IMR-90 (cell line): ENCODE data around the gene MB. TPM values are rescaled to one million over a fixed set of nuclear protein-coding genes. Genes with fewer than 3 reads are reported as not detected.

Experiments used
- ATAC-seq: fragments of 200-7000 bp; cut with Tn5 transposase; 2 replicates; pipeline ENCODE4 v1.9.1; 2020; ENCODE audit warnings: low read depth, mild to moderate bottlenecking, moderate library complexity
- BruUV-seq: library from RNA; stranded (reverse); fragments of 400-500 nt; replicated peaks from 2 replicates; lab custom pipeline; 2021; lab: Mats Ljungman, UMichigan
- CTCF ChIA-PET: fragments of 300-600 bp; formaldehyde crosslinking; extraction: SDS; loops from one replicate; lab custom pipeline; 2021; ENCODE audit warnings: antibody characterized with exemption; lab: Yijun Ruan, JAX
- POLR2A ChIA-PET: fragments of 300-600 bp; sonication (Branson Sonifier 250); formaldehyde crosslinking; loops from one replicate; lab custom pipeline; 2022; ENCODE audit warnings: antibody characterized with exemption; ENCODE audit not compliant: unreplicated experiment; lab: Charles Lee
- DNase-seq: peaks from one replicate; pipeline ENCODE4 v3.0.0; 2013
- H2AFZ ChIP-seq: replicated peaks from 2 replicates; pipeline ENCODE3; 2013; ENCODE audit warnings: low read length, mild to moderate bottlenecking; ENCODE audit not compliant: poor library complexity
- H2AK5ac ChIP-seq: 2 replicates; pipeline ENCODE4 v1.6.1; 2013; ENCODE audit warnings: low read depth, low read length, inconsistent platforms
- H2AK9ac ChIP-seq: replicated peaks from 2 replicates; pipeline ENCODE3; 2013; ENCODE audit warnings: mild to moderate bottlenecking, low read depth, low read length, moderate library complexity; ENCODE audit not compliant: poor library complexity
- H2BK120ac ChIP-seq: 2 replicates; pipeline ENCODE4 v1.6.1; 2013; ENCODE audit warnings: low read depth, low read length, inconsistent platforms
- H2BK15ac ChIP-seq: 3 replicates; pipeline ENCODE4 v1.6.1; 2013; ENCODE audit warnings: low read depth, low read length, inconsistent platforms
- H2BK20ac ChIP-seq: 2 replicates; pipeline ENCODE4 v1.6.1; 2013; ENCODE audit warnings: low read depth, mild to moderate bottlenecking, inconsistent platforms, low read length, moderate library complexity
- H2BK5ac ChIP-seq: 2 replicates; pipeline ENCODE4 v1.6.1; 2013; ENCODE audit warnings: mild to moderate bottlenecking, low read depth, low read length, inconsistent platforms; ENCODE audit not compliant: poor library complexity, severe bottlenecking
- H3K14ac ChIP-seq: replicated peaks from 2 replicates; pipeline ENCODE4 v1.6.1; 2013; ENCODE audit warnings: low read depth, low read length, inconsistent platforms
- H3K18ac ChIP-seq: 2 replicates; pipeline ENCODE4 v1.6.1; 2013; ENCODE audit warnings: low read depth, low read length, control low read depth
- H3K23ac ChIP-seq: 2 replicates; pipeline ENCODE4 v1.6.1; 2013; ENCODE audit warnings: low read depth, low read length, inconsistent platforms
- H3K27ac ChIP-seq: 2 replicates; pipeline ENCODE4 v1.5.1; 2013; ENCODE audit warnings: mild to moderate bottlenecking, control low read depth, low read length; ENCODE audit not compliant: insufficient read depth
- H3K27me3 ChIP-seq: 2 replicates; pipeline ENCODE4 v1.6.1; 2013; ENCODE audit warnings: low read length; ENCODE audit not compliant: control insufficient read depth, insufficient read depth
- H3K36me3 ChIP-seq: 2 replicates; pipeline ENCODE4 v1.6.1; 2013; ENCODE audit warnings: low read length, mixed read lengths; ENCODE audit not compliant: control insufficient read depth, insufficient read depth
- H3K4ac ChIP-seq: 2 replicates; pipeline ENCODE4 v1.6.1; 2013; ENCODE audit warnings: low read depth, low read length, inconsistent platforms
- H3K4me1 ChIP-seq: 2 replicates; pipeline ENCODE4 v1.6.1; 2013; ENCODE audit warnings: low read length, mixed read lengths; ENCODE audit not compliant: control insufficient read depth, insufficient read depth
- H3K4me2 ChIP-seq: 2 replicates; pipeline ENCODE4 v1.6.1; 2013; ENCODE audit warnings: low read depth, mild to moderate bottlenecking, control low read depth, low read length, moderate library complexity
- H3K4me3 ChIP-seq: 2 replicates; pipeline ENCODE4 v1.5.1; 2013; ENCODE audit warnings: low read depth, mild to moderate bottlenecking, control low read depth, low read length, moderate library complexity; ENCODE audit not compliant: insufficient read depth
- H3K56ac ChIP-seq: 2 replicates; pipeline ENCODE4 v1.6.1; 2013; ENCODE audit warnings: low read length, inconsistent platforms; ENCODE audit not compliant: insufficient read depth; ENCODE audit errors: extremely low read depth
- H3K79me1 ChIP-seq, 2 experiments: 2 replicates each; pipeline ENCODE4 v1.6.1; 2013; ENCODE audit warnings: low read length in 2 of 2, inconsistent platforms in 1 of 2, low read depth in 1 of 2
- H3K9ac ChIP-seq: 2 replicates; pipeline ENCODE4 v1.6.1; 2013; ENCODE audit warnings: low read depth, low read length, control low read depth
- H3K9me1 ChIP-seq: 2 replicates; pipeline ENCODE4 v1.6.1; 2013; ENCODE audit warnings: low read length, inconsistent platforms; ENCODE audit not compliant: insufficient read depth
- H3K9me3 ChIP-seq: 2 replicates; pipeline ENCODE4 v1.6.1; 2013; ENCODE audit warnings: low read length; ENCODE audit not compliant: control insufficient read depth, insufficient read depth
- H4K20me1 ChIP-seq: 2 replicates; pipeline ENCODE4 v1.6.1; 2013; ENCODE audit warnings: low read length, inconsistent platforms; ENCODE audit not compliant: insufficient read depth
- H4K5ac ChIP-seq: 2 replicates; pipeline ENCODE4 v1.6.1; 2013; ENCODE audit warnings: mild to moderate bottlenecking, low read depth, low read length, control low read depth
- H4K8ac ChIP-seq, 2 experiments: 2 replicates each; pipeline ENCODE4 v1.6.1; 2013; ENCODE audit warnings: low read depth in 2 of 2, low read length in 2 of 2, control low read depth in 1 of 2, inconsistent platforms in 1 of 2
- H4K91ac ChIP-seq: 2 replicates; pipeline ENCODE4 v1.6.1; 2013; ENCODE audit warnings: low read depth, low read length, inconsistent platforms; ENCODE audit not compliant: insufficient read depth
- BHLHE40 ChIP-seq: fragments of 150-350 bp; IDR thresholded peaks from 2 replicates; pipeline ENCODE4 v1.6.1; 2016; ENCODE audit warnings: mild to moderate bottlenecking, low read depth, low read length
- CEBPB ChIP-seq: IDR thresholded peaks from 2 replicates; pipeline ENCODE4 v1.6.1; 2012; ENCODE audit warnings: low read depth, low read length, improper control_type of control experiment
- CHD1 ChIP-seq: IDR thresholded peaks from 2 replicates; pipeline ENCODE4 v1.6.1; 2012; ENCODE audit warnings: low read depth, low read length, improper control_type of control experiment
- CTCF ChIP-seq: conservative IDR thresholded peaks from 2 replicates; pipeline ENCODE4 v1.5.1; 2012; ENCODE audit warnings: mild to moderate bottlenecking, low read depth, low read length, improper control_type of control experiment
- ELK1 ChIP-seq: fragments of 150-350 bp; IDR thresholded peaks from 2 replicates; pipeline ENCODE4 v1.6.1; 2016; ENCODE audit warnings: low read depth, mild to moderate bottlenecking, low read length, moderate library complexity, borderline replicate concordance
- FOS ChIP-seq: fragments of 150-350 bp; IDR thresholded peaks from 2 replicates; pipeline ENCODE4 v1.6.1; 2016; ENCODE audit warnings: low read depth, low read length
- MAFK ChIP-seq: IDR thresholded peaks from 2 replicates; pipeline ENCODE4 v1.6.1; 2012; ENCODE audit warnings: low read depth, low read length, improper control_type of control experiment
- MAZ ChIP-seq: IDR thresholded peaks from 2 replicates; pipeline ENCODE4 v1.6.1; 2012; ENCODE audit warnings: low read depth, mild to moderate bottlenecking, low read length, improper control_type of control experiment, moderate library complexity, borderline replicate concordance
- MXI1 ChIP-seq: IDR thresholded peaks from 2 replicates; pipeline ENCODE4 v1.6.1; 2012; ENCODE audit warnings: low read depth, mild to moderate bottlenecking, low read length, moderate library complexity, borderline replicate concordance
- POLR2A ChIP-seq: IDR thresholded peaks from 2 replicates; pipeline ENCODE4 v1.6.1; 2012; ENCODE audit warnings: mild to moderate bottlenecking, low read depth, low read length
- RAD21 ChIP-seq: IDR thresholded peaks from 2 replicates; pipeline ENCODE4 v1.6.1; 2012; ENCODE audit warnings: low read length, improper control_type of control experiment
- RCOR1 ChIP-seq: IDR thresholded peaks from 2 replicates; pipeline ENCODE4 v1.6.1; 2012; ENCODE audit warnings: mild to moderate bottlenecking, low read length, improper control_type of control experiment; ENCODE audit not compliant: insufficient replicate concordance
- RFX5 ChIP-seq: IDR thresholded peaks from 2 replicates; pipeline ENCODE4 v1.8.0; 2012; ENCODE audit warnings: low read depth, mild to moderate bottlenecking, low read length, moderate library complexity
- SMC3 ChIP-seq: fragments of 150-350 bp; IDR thresholded peaks from 2 replicates; pipeline ENCODE4 v1.6.1; 2016; ENCODE audit warnings: low read depth, mild to moderate bottlenecking, antibody characterized with exemption, low read length, moderate library complexity
- USF2 ChIP-seq: fragments of 150-350 bp; IDR thresholded peaks from 2 replicates; pipeline ENCODE4 v1.6.1; 2017; ENCODE audit warnings: mild to moderate bottlenecking, antibody characterized with exemption, low read length, low read depth
- WGBS, 2 experiments: methylation state at CpG; one replicate each; pipeline versions ENCODE4 v1.1.5 to v1.1.7; 2013; ENCODE audit warnings: missing lambda C conversion rate in 2 of 2; ENCODE audit not compliant: insufficient read length in 1 of 2; ENCODE audit errors: extremely low coverage in 2 of 2; 5-methylcytosine and 5-hydroxymethylcytosine counted together
- dilution Hi-C: fragments of 300-500 bp; cut with HindIII; formaldehyde crosslinking; loops from one replicate; pipeline ENCODE4 v1.14.3; 2018; ENCODE audit warnings: low sequenced_read_pairs; ENCODE audit not compliant: unreplicated experiment
- in situ Hi-C: fragments of 300-500 bp; cut with MboI; formaldehyde crosslinking; loops from 3 replicates; pipeline ENCODE4 v1.14.3; 2019; ENCODE audit warnings: low sequenced_read_pairs, inconsistent platforms, mixed read lengths
- intact Hi-C: fragments of 100-400 bp; cut with micrococcal nuclease; formaldehyde crosslinking; loops from 2 replicates; pipeline ENCODE4 v1.10.0; 2022
- polyA plus RNA-seq, 3 experiments: library from polyadenylated mRNA; depleted of rRNA; stranded (reverse); fragments of >200 nt; gene quantifications; 2 replicates each; pipeline ENCODE4 v1.2.3, GENCODE V29; 2012; ENCODE audit warnings: low replicate concordance in 1 of 3
- total RNA-seq: library from RNA; depleted of rRNA; stranded (reverse); fragments of >200 nt; gene quantifications from 2 replicates; pipeline ENCODE4 v1.2.3, GENCODE V29; 2012

MB gene
- total and polyA plus RNA-seq, 2 of the 4 experiments (the other 2 are of a cell fraction): not detected

GRCh38 chr22:35570686-35571194 is 46.4 kb downstream of the MB start:
- WGBS, 2 experiments: 94% methylated on average over 8 of the region's 14 CpGs; no CpG with 5 or more reads in 1 of the 2 experiments
- no TSS peak for BruUV-seq
- CTCF ChIA-PET: interaction anchor here (0.7 kb wide), 1 partner anchor 136 kb away, joined by 3 read pairs; no protein-coding TSS in a partner anchor

More at GRCh38 chr22:35570686-35571194, 46.4 kb downstream of the MB start:
- H3K4me1 ChIP-seq: peaks cover 15% of the 10 kb centered on the region
- H2BK120ac ChIP-seq: no peak overlapping the region
- no peaks in the 10 kb centered on the region for H3K9me3 ChIP-seq
- H2AK9ac ChIP-seq: no peak overlapping the region
- no peak overlapping the region for H3K27ac ChIP-seq
- H2BK15ac ChIP-seq: no peak overlapping the region
- H3K9ac ChIP-seq: no peak overlapping the region
- dilution Hi-C loops: no loop called here
- no peaks in the 10 kb centered on the region for H3K36me3 ChIP-seq
- TF ChIP-seq RFX5: no peak
- TF ChIP-seq BHLHE40: no peak
- no peak for TF ChIP-seq ELK1
- TF ChIP-seq CHD1: no peak
- TF ChIP-seq CEBPB: no peak
- no peak for TF ChIP-seq MXI1
- no peak for TF ChIP-seq MAFK
- TF ChIP-seq RAD21: no peak
- no peak for TF ChIP-seq POLR2A
- TF ChIP-seq RCOR1: no peak
- no peak for TF ChIP-seq CTCF
- TF ChIP-seq MAZ: no peak
- TF ChIP-seq USF2: no peak
- no peak for TF ChIP-seq SMC3
- no peak for TF ChIP-seq FOS
- H3K4ac ChIP-seq: no peak overlapping the region
- no peak overlapping the region for H3K14ac ChIP-seq
- no peaks in the 10 kb centered on the region for H4K20me1 ChIP-seq
- POLR2A ChIA-PET: no interaction called here
- no peak overlapping the region for H3K23ac ChIP-seq
- no peak overlapping the region for H4K8ac ChIP-seq
- no peak for ATAC-seq
- in situ Hi-C loops: no loop called here
- no peak overlapping the region for H2AFZ ChIP-seq
- H2BK20ac ChIP-seq: no peak overlapping the region
- no peak overlapping the region for H2BK5ac ChIP-seq
- H3K18ac ChIP-seq: no peak overlapping the region
- no peaks in the 10 kb centered on the region for H3K79me1 ChIP-seq
- intact Hi-C loops: no loop called here
- peak overlapping the region; percentile 0; the same call in 1 of the 2 replicates for H2AK5ac ChIP-seq
- no peak overlapping the region for H4K91ac ChIP-seq
- no peak overlapping the region for H3K56ac ChIP-seq
- H3K27me3 ChIP-seq: peaks cover 13% of the 10 kb centered on the region
- H4K5ac ChIP-seq: no peak overlapping the region
- H3K4me3 ChIP-seq: no peak overlapping the region
- no peak for DNase-seq
- 0 out of 2 replicates have a peak, but pooled peaks cover 9% of the 10 kb centered on the region for H3K9me1 ChIP-seq
- no peak overlapping the region for H3K4me2 ChIP-seq
